Sigmoid colon (tissue), 4 donors: ENCODE results near the gene DNAJC8.

Experiments used
- CTCF ChIP-seq, 4 experiments: fragments of 450-650 bp in 3 of 4; fragments of 200-600 bp in 1 of 4; IDR thresholded peaks; one replicate each; pipeline ENCODE4 v1.5.1; 2016 to 2019; ENCODE audit warnings: antibody characterized with exemption in 4 of 4, mild to moderate bottlenecking in 3 of 4, moderate library complexity in 2 of 4
- EP300 ChIP-seq, 4 donors: sonication (generic); formaldehyde crosslinking; IDR thresholded peaks; one replicate each; pipeline ENCODE4 v1.6.1; 2017; ENCODE audit warnings: antibody characterized with exemption in 4 of 4
- POLR2A ChIP-seq, 2 donors: fragments of 450-650 bp; IDR thresholded peaks; one replicate each; pipeline ENCODE4 v1.6.1; 2016; ENCODE audit warnings: antibody characterized with exemption in 2 of 2, mild to moderate bottlenecking in 2 of 2, moderate library complexity in 2 of 2
- POLR2AphosphoS5 ChIP-seq, 4 donors: sonication (generic); formaldehyde crosslinking; IDR thresholded peaks; one replicate each; pipeline ENCODE4 v1.6.1; 2017; ENCODE audit warnings: antibody characterized with exemption in 4 of 4

GRCh38 chr1:28209700-28210099 is 23.1 kb downstream of the DNAJC8 start:
- TF ChIP-seq CTCF (IDR thresholded peaks at IDR 0.05), result no peak
- no peak for TF ChIP-seq POLR2A (IDR thresholded peaks at IDR 0.05)
- TF ChIP-seq POLR2AphosphoS5 (IDR thresholded peaks at IDR 0.05), result no peak
- TF ChIP-seq EP300 (IDR thresholded peaks at IDR 0.05), result no peak
